GM12891 (cell line): ENCODE data around the gene SELENOT.

Experiments used
- PAX5 ChIP-seq: IDR thresholded peaks from 2 replicates; pipeline ENCODE4 v1.6.1; 2011; ENCODE audit warnings: low read length, moderate library complexity, mild to moderate bottlenecking; ENCODE audit not compliant: insufficient read depth, severe bottlenecking
- POLR2A ChIP-seq: IDR thresholded peaks from 2 replicates; pipeline ENCODE4 v1.6.1; 2011; ENCODE audit warnings: low read depth, low read length, control low read depth
- POLR2AphosphoS5 ChIP-seq: IDR thresholded peaks from 2 replicates; pipeline ENCODE4 v1.6.1; 2011; ENCODE audit warnings: low read depth, low read length, control low read depth
- POU2F2 ChIP-seq: IDR thresholded peaks from 2 replicates; pipeline ENCODE4 v1.6.1; 2011; ENCODE audit warnings: low read depth, mild to moderate bottlenecking, control low read depth, low read length, moderate library complexity
- SPI1 ChIP-seq: IDR thresholded peaks from 2 replicates; pipeline ENCODE4 v1.6.1; 2011; ENCODE audit warnings: low read depth, low read length, control low read depth
- TAF1 ChIP-seq: IDR thresholded peaks from 2 replicates; pipeline ENCODE4 v1.6.1; 2011; ENCODE audit warnings: low read depth, low read length, control low read depth

DNA sequence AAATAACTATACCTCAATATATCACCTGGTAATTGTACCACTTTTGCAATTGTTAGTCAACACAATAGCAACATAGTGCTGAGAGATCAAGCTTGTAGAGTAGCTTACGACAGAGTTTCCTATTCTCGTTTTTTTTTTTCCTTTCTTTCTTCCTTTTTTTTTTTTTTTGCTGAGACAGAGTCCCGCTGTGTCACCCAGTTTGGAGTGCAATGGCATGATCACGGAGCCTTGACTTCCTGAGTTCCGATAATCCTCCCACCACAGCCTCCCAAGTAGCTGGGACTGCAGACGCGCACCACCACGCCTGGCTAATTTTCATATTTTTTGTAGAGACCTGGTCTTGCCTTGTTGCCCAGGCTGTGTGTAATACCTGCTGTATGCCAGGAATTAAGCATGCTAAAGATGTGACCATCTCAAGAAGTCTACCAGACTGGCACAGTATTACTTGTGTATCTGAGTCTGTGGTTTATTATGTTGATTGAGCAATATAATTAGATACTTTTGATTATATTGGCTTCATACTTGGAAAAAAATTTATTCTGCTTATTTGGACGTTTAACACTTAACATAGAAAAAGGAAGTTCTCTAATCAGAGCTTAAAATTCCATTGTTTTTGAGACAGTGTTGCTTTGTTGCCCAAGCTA is 3.0 kb downstream of the SELENOT start:
- TF ChIP-seq POLR2A (no peak), POLR2AphosphoS5 (no peak), PAX5 (no peak), POU2F2 (no peak), TAF1 (no peak), SPI1 (no peak)
